SJCRH30 (cell line): Measurements from ENCODE around the gene BMP6. TPM values are rescaled to one million over a fixed set of nuclear protein-coding genes. Genes with fewer than 3 reads are reported as not detected.
A peak's percentile ranks its signal among the peaks of the same experiment; 100 is the strongest.

Experiments
- DNase-seq, 2 experiments: peaks; one replicate each; pipeline ENCODE4 v3.0.0-alpha.2; 2015 to 2020
- H3K27ac ChIP-seq: fragments of 250-450 bp; sonication (Bioruptor Pico); 2 replicates; pipeline ENCODE4 v1.5.1; 2020; ENCODE audit warnings: mild to moderate bottlenecking, moderate library complexity
- H3K27me3 ChIP-seq: fragments of 250-450 bp; sonication (Bioruptor Pico); 2 replicates; pipeline ENCODE4 v1.5.1; 2020; ENCODE audit warnings: mild to moderate bottlenecking, moderate library complexity
- H3K36me3 ChIP-seq: fragments of 250-450 bp; sonication (Bioruptor Pico); 2 replicates; pipeline ENCODE4 v1.5.1; 2020; ENCODE audit warnings: mild to moderate bottlenecking, moderate library complexity
- H3K4me1 ChIP-seq: fragments of 250-450 bp; sonication (Bioruptor Pico); 2 replicates; pipeline ENCODE4 v1.5.1; 2020; ENCODE audit warnings: mild to moderate bottlenecking, moderate library complexity
- H3K4me3 ChIP-seq: fragments of 250-450 bp; sonication (Bioruptor Pico); 2 replicates; pipeline ENCODE4 v1.5.1; 2020; ENCODE audit warnings: mild to moderate bottlenecking, moderate library complexity
- H3K9me3 ChIP-seq: fragments of 250-450 bp; sonication (Bioruptor Pico); replicated peaks from 2 replicates; pipeline ENCODE4 v1.5.1; 2020; ENCODE audit warnings: mild to moderate bottlenecking, moderate library complexity
- total RNA-seq: library from RNA; depleted of rRNA; stranded (reverse); fragments of >200 nt; shearing (Covaris generic); gene quantifications from 2 replicates; pipeline ENCODE4 v1.2.3, GENCODE V29; 2014

The BMP6 gene
- total RNA-seq, 1 experiment from 2014 or later: 2.2 TPM

GRCh38 chr6:7832904-7833750 lies 107.2 kb downstream of the BMP6 start:
- H3K4me1 ChIP-seq: no peaks in the 10 kb centered on the region
- no peaks in the 10 kb centered on the region for H3K9me3 ChIP-seq
- no peak for DNase-seq
- no peaks in the 10 kb centered on the region for H3K36me3 ChIP-seq
- H3K4me3 ChIP-seq: no peak overlapping the region
- H3K27ac ChIP-seq: no peak overlapping the region
- no peaks in the 10 kb centered on the region for H3K27me3 ChIP-seq

DNA sequence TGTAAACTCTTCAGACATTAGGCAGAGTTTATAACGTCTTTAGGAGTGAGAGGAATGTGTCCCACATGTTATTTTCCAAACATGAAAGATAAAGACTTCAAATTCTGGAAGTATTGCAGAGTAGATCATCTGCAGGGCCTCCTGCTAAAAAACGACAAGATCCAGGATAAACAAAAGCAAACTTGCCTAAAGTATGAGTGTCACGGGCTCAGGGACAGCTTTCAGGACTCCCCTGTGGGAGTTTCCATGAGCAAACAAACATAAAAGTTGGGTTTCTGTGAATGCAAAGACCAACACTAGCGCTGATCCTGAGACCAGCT lies 107.8 kb downstream of the BMP6 start:
- no peaks in the 10 kb centered on the region for H3K27me3 ChIP-seq
- no peak for DNase-seq
- no peak overlapping the region for H3K27ac ChIP-seq
- no peaks in the 10 kb centered on the region for H3K9me3 ChIP-seq
- H3K4me1 ChIP-seq: no peaks in the 10 kb centered on the region
- no peak overlapping the region for H3K4me3 ChIP-seq
- H3K36me3 ChIP-seq: no peaks in the 10 kb centered on the region

DNA sequence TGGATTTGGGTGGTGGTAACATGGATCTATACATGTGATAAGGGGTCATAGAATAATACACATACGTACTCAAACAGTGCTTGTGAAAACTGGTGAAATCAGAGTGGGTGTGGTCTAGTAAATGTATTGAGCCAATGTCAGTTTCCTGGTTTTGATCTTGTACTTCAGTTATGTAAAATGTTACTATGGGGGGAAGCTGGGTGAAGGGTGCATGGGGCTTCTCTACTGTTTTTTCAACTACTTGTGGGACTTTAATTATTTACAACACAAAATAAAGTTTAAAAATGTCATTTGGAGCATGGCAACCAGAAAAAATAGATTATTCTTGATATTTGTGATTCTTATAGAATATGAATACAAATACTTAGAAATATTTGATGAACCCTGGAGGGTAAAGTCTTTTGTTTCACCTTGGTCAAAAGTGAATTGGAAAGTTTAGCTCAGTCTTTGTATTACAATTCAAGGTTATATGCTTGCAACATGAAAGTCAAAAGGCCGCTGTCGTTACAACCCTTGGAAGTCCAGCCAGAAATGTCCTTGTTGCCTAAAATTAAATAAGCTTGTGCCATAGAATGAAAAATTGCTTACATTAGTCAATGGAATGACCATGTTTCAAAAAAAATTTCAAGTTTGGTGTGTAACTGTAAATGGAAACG lies 110.6 kb downstream of the BMP6 start:
- Histone ChIP-seq H3K9me3 (no peaks in the 10 kb centered on the region), H3K27me3 (no peaks in the 10 kb centered on the region), H3K4me1 (no peaks in the 10 kb centered on the region), H3K36me3 (no peaks in the 10 kb centered on the region), H3K27ac (no peak overlapping the region), H3K4me3 (no peak overlapping the region)
- DNase-seq: no peak

- Histone ChIP-seq H3K9me3 (no peaks in the 10 kb centered on the region), H3K27ac (no peak overlapping the region), H3K27me3 (no peaks in the 10 kb centered on the region)
Measured at GRCh38 chr6:7841781-7842468, 116.0 kb downstream of the BMP6 start.

GRCh38 chr6:7846966-7847818 lies 121.3 kb downstream of the BMP6 start:
- H3K4me1 ChIP-seq: peaks cover 8% of the 10 kb centered on the region
- H3K27ac ChIP-seq: peak overlapping the region; percentile 11; the same call in 1 of the 2 replicates
- no peak overlapping the region for H3K4me3 ChIP-seq
- no peaks in the 10 kb centered on the region for H3K9me3 ChIP-seq
- DNase-seq: peak; percentile 7 to 39
- H3K27me3 ChIP-seq: no peaks in the 10 kb centered on the region
- H3K36me3 ChIP-seq: no peaks in the 10 kb centered on the region

More at GRCh38 chr6:7841781-7842468, 116.0 kb downstream of the BMP6 start:
- Histone ChIP-seq H3K4me1 (peaks cover 3% of the 10 kb centered on the region; the same call in 1 of the 2 replicates), H3K4me3 (no peak overlapping the region), H3K36me3 (no peaks in the 10 kb centered on the region)
- DNase-seq: no peak

DNA sequence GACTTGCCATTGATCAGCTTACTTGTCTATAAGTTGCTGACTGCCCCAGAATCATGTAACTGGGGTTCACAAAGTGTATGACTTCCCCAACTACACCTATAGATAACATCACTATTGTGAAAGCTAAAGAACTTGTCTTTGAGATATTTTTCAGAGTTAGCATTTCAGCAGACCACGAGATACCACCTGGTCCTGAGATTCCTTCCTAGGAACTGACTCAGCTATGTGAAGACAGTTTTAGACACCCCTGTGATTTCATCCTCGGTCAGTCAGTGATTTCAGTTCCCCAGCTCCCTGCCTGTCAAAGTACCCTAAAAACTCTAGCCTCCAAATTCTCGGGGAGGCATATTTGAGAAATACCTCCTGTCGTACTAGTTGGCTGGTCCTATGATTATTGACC lies 122.3 kb downstream of the BMP6 start:
- DNase-seq: no peak
- Histone ChIP-seq H3K27ac (no peak overlapping the region), H3K4me3 (no peak overlapping the region)

GRCh38 chr6:7851780-7852179 lies 125.9 kb downstream of the BMP6 start:
- no peak overlapping the region for H3K27ac ChIP-seq
- no peaks in the 10 kb centered on the region for H3K9me3 ChIP-seq
- DNase-seq: no peak
- no peaks in the 10 kb centered on the region for H3K36me3 ChIP-seq
- H3K4me1 ChIP-seq: peaks cover 6% of the 10 kb centered on the region
- H3K27me3 ChIP-seq: no peaks in the 10 kb centered on the region
- H3K4me3 ChIP-seq: no peak overlapping the region

More for the DNA sequence above, 122.3 kb downstream of the BMP6 start:
- H3K27me3 ChIP-seq: no peaks in the 10 kb centered on the region
- H3K4me1 ChIP-seq: peaks cover 8% of the 10 kb centered on the region
- H3K9me3 ChIP-seq: no peaks in the 10 kb centered on the region
- H3K36me3 ChIP-seq: no peaks in the 10 kb centered on the region

DNA sequence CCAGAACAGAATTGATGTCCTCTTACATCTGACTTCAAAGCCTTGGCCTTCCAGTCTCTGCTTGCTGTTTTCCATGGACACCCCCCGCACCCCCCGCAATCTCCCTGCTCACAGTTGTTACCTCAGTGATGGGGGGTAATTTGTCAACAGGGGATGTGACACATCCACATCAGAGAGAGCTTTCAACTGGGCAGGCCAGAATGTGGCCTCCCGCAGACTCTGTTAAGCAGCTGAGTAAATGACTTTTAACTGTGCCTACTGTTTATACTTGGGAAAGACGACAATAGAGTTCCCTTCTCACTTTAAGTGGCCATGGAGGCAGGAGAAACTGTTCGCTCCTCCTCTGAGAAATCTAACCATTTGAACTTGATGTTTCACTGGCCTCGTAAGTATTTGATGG lies 133.7 kb downstream of the BMP6 start:
- H3K27me3 ChIP-seq: no peaks in the 10 kb centered on the region
- no peak overlapping the region for H3K27ac ChIP-seq
- no peak overlapping the region for H3K4me3 ChIP-seq
- no peaks in the 10 kb centered on the region for H3K36me3 ChIP-seq
- no peaks in the 10 kb centered on the region for H3K4me1 ChIP-seq
- no peak for DNase-seq
- H3K9me3 ChIP-seq: no peaks in the 10 kb centered on the region

- no peaks in the 10 kb centered on the region for H3K4me1 ChIP-seq
- no peak for DNase-seq
- H3K27ac ChIP-seq: no peak overlapping the region
- H3K4me3 ChIP-seq: no peak overlapping the region
- no peaks in the 10 kb centered on the region for H3K36me3 ChIP-seq
- H3K27me3 ChIP-seq: no peaks in the 10 kb centered on the region
- no peaks in the 10 kb centered on the region for H3K9me3 ChIP-seq
Measured at GRCh38 chr6:7865781-7866180, 139.9 kb downstream of the BMP6 start.

GRCh38 chr6:7866526-7866925 lies 140.6 kb downstream of the BMP6 start:
- Histone ChIP-seq H3K4me3 (no peak overlapping the region), H3K27ac (no peak overlapping the region), H3K27me3 (no peaks in the 10 kb centered on the region), H3K4me1 (no peaks in the 10 kb centered on the region), H3K9me3 (no peaks in the 10 kb centered on the region), H3K36me3 (no peaks in the 10 kb centered on the region)
- no peak for DNase-seq

DNA sequence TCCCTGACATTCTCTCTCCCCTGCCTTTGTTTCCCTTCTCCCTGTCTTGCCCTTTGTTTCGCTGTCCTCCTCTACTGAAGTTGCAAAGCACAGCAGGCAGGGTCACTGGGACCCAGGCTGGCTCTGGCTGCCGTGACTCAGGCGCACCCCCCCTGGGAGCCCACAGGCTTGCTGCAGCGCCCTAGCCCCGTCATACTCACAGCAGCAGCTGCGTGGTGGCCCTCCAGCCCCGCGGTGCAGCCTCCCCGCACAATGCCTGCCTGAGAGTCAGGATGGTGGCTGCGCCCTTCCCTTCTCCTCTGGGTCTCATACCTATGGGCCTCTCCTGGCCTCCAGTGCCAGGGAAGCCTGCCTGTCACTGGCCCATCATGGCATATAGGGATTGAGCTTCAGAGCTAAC lies 143.0 kb downstream of the BMP6 start:
- Histone ChIP-seq H3K36me3 (no peaks in the 10 kb centered on the region), H3K27me3 (no peaks in the 10 kb centered on the region), H3K27ac (no peak overlapping the region), H3K9me3 (no peaks in the 10 kb centered on the region), H3K4me3 (no peak overlapping the region), H3K4me1 (no peaks in the 10 kb centered on the region)
- DNase-seq: peak; percentile 3 to 4

- Histone ChIP-seq H3K36me3 (no peaks in the 10 kb centered on the region; the same call in 1 of the 2 replicates), H3K27me3 (no peaks in the 10 kb centered on the region), H3K9me3 (no peaks in the 10 kb centered on the region), H3K4me1 (no peaks in the 10 kb centered on the region), H3K27ac (no peak overlapping the region), H3K4me3 (no peak overlapping the region)
- DNase-seq: no peak
Measured at GRCh38 chr6:7878401-7878964, 152.6 kb downstream of the BMP6 start.

- no peaks in the 10 kb centered on the region for H3K4me1 ChIP-seq
Measured at GRCh38 chr6:7879043-7879442, 153.1 kb downstream of the BMP6 start.

DNA sequence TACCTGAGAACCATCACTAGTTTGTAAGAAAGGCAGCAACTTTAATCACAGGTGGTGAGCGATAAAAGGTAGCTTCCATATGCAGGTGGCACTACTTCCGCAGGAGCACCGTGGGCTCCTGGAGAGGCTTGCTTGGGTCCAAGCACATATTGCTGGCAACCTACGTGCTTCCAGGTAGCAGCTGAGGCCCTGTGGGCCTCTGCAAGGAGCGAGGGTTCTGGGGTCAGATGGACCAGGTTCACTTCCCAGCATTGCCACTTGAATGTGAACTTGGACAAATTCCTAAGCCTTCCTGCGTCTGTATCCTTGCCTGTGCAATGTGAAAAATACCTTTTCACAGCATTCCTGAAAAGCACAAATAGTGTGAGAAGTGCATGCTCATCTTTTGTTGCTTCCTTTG lies 153.7 kb downstream of the BMP6 start:
- H3K27me3 ChIP-seq: no peaks in the 10 kb centered on the region
- no peaks in the 10 kb centered on the region for H3K9me3 ChIP-seq
- no peaks in the 10 kb centered on the region for H3K4me1 ChIP-seq
- no peak overlapping the region for H3K4me3 ChIP-seq
- H3K27ac ChIP-seq: no peak overlapping the region
- DNase-seq: no peak
- H3K36me3 ChIP-seq: peaks cover 3% of the 10 kb centered on the region; the same call in 1 of the 2 replicates

More at GRCh38 chr6:7879043-7879442, 153.1 kb downstream of the BMP6 start:
- DNase-seq: no peak
- Histone ChIP-seq H3K27me3 (no peaks in the 10 kb centered on the region), H3K9me3 (no peaks in the 10 kb centered on the region), H3K27ac (no peak overlapping the region), H3K36me3 (no peaks in the 10 kb centered on the region; the same call in 1 of the 2 replicates), H3K4me3 (no peak overlapping the region)
